ENCODE data around the gene GGT6.

Gene GGT6

GRCh38 chr17:4549781-4550533, 10.4 kb downstream of the GGT6 start:
- no peak for DNase-seq

GRCh38 chr17:4548721-4549531, 11.5 kb downstream of the GGT6 start:
- DNase-seq = no peak

- no peak for DNase-seq
Measured at GRCh38 chr17:4548061-4548461, 12.3 kb downstream of the GGT6 start.

GRCh38 chr17:4547118-4547906, 13.1 kb downstream of the GGT6 start:
- DNase-seq = no peak

- no peak for DNase-seq
Measured at GRCh38 chr17:4545217-4545951, 15.0 kb downstream of the GGT6 start.

GRCh38 chr17:4544951-4545216, 15.5 kb downstream of the GGT6 start:
- no peak for DNase-seq

- no peak for DNase-seq
Measured at GRCh38 chr17:4544135-4544950, 16.0 kb downstream of the GGT6 start.

GRCh38 chr17:4543557-4544026, 16.8 kb downstream of the GGT6 start:
- no peak for DNase-seq

GRCh38 chr17:4542726-4543191, 17.6 kb downstream of the GGT6 start:
- no peak for DNase-seq

GRCh38 chr17:4542003-4542725, 18.2 kb downstream of the GGT6 start:
- DNase-seq = no peak

- no peak for DNase-seq
Measured at GRCh38 chr17:4541328-4542002, 18.9 kb downstream of the GGT6 start.

GRCh38 chr17:4540687-4541327, 19.6 kb downstream of the GGT6 start:
- DNase-seq = no peak

GRCh38 chr17:4540224-4540651, 20.1 kb downstream of the GGT6 start:
- no peak for DNase-seq

- DNase-seq = no peak
Measured at GRCh38 chr17:4539576-4540223, 20.7 kb downstream of the GGT6 start.

GRCh38 chr17:4539025-4539424, 21.4 kb downstream of the GGT6 start:
- no peak for DNase-seq

- no peak for DNase-seq
Measured at GRCh38 chr17:4538236-4539002, 22.0 kb downstream of the GGT6 start.

- no peak for DNase-seq
Measured at GRCh38 chr17:4537451-4538235, 22.7 kb downstream of the GGT6 start.
